ENCODE results near the gene RGMA.

RGMA gene

DNA sequence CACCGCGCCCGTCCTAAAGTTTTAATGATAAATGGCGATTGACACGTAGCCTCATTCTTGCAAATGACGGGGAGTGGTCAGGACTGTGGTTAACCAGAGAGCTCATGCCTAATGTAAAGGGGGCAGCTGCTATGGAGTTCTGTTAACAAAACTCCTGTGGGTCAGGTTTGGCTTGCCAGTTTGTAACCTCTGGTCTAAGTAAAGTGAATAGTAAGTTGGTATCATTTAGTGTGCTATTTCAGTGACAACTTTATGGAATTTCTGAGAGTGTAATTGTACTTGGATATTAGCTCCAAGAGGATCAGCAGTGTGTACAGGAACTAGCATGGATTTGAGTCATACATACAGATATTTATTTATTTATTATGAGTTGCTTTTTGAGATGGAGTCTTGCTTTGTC, 87.9 kb downstream of the RGMA start:
- DNase-seq, result no peak

DNA sequence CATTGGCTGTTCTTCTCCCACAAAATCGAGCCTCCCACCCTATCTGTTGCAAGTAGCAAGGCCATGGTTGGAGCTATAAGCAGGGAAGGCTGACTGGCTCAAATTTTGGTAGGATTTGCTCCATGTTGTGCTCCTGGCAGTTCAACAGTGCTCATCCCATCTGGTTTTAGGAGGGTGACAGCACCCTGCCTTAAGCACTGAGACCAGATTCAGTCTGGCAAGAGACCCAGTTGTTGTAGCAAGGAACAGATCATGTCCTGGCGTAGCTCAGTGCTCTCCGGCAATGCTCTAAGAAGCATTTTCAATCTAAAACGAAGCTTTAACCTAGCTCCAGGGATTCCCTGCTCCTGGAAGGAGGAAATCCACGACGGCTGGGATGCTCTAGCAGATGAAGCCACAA, 91.2 kb downstream of the RGMA start:
- no peak for DNase-seq

DNA sequence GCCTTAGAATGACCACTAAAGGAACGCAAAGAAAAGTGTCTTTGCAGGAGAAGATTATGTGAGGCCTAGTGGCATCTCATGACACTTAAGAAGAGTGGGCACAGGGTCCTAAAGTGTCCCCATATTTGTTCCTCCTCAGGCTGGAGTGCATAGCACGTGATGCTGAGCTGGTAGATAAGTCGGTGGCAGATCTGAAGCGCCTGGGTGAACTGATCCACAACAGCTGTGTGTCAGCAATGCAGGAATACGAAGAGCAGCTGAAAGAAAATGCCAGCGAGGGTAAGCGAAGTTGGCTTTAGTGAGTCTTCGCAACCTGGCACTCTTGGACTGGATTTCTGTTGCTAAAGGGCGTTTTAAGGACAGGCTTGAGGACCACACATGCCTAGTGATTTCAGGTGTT, 96.3 kb downstream of the RGMA start:
- no peak for DNase-seq

DNA sequence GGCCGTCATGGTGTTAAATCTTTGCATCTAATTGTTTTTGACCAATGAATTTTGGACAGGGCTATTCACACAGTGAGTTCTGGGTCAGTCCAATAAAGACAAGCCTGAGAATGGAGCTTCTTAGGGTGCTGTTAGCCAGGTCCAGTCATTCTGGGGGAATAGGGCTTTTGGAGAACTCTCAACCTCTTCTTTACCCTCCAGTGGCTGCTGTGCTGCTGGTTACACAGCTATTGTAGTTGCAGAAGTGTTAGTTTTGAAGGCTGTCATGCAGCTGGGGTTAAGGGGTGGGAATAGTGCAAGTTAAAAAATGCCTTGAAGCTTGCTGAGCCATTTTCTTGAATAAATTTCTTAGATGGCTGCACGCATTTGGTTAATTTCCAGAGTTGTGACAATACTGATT, 99.0 kb downstream of the RGMA start:
- no peak for DNase-seq

DNA sequence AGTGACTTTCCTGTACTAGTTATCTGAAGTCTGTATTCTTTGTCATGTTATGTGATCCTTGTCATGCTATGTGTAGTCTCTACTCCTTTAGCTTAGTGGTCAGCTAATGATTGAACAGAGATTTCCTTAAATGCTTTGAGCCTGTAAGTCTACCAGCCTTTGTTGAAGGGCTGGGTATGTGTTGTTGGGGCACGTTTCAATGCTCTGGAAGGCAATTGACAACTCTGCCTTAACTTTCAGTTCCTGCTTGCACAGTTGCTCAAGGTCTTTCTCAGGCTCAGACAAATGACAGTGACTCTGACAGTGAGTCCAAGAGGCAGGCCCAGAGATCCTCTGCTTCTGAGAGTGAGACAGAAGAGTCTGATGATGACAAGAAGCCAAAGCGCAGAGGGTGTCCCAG, 99.5 kb downstream of the RGMA start:
- DNase-seq, result no peak

All from T1000 (cell line).